ENCODE measurements around the gene EMC9. TPM values are rescaled to one million over a fixed set of nuclear protein-coding genes. Genes with fewer than 3 reads are reported as not detected.

Gene EMC9
- total RNA-seq, 4 donors from 2014 or later: 8.3 to 25.5 (median 16.9) TPM

- Histone ChIP-seq H3K4me3 (replicated peaks in 1 of 3) (no peak overlapping the region), H3K27me3 (no peaks in the 10 kb centered on the region), H3K27ac (no peak overlapping the region), H3K9me3 (no peaks in the 10 kb centered on the region), H3K4me1 (peaks cover 28 to 32% of the 10 kb centered on the region in 2 donors), H3K36me3 (peaks cover 4% of the 10 kb centered on the region in 2 donors)
- DNase-seq: no peak
- 85 to 89% methylated on average over 1 of the region's 1 CpG for WGBS, 2 donors
- intact Hi-C loops (cut with DNase I): no loop called here
- TF ChIP-seq POLR2A (IDR thresholded peaks at IDR 0.05): no peak
- TF ChIP-seq CTCF (IDR thresholded peaks at IDR 0.05): no peak
These were observed 3.1 kb upstream of the EMC9 start for GRCh38 chr14:24144451-24144850.

- no peaks in the 10 kb centered on the region for H3K27me3 ChIP-seq
- no peak for DNase-seq
- H3K27ac ChIP-seq: no peak overlapping the region
- peaks cover 27 to 33% of the 10 kb centered on the region in 2 donors for H3K4me1 ChIP-seq
- TF ChIP-seq POLR2A (IDR thresholded peaks at IDR 0.05) (no peak), CTCF (IDR thresholded peaks at IDR 0.05) (no peak)
- 83% methylated on average over 2 of the region's 2 CpGs for WGBS, 2 donors
- no peak overlapping the region for H3K4me3 ChIP-seq (replicated peaks in 1 of 3)
- intact Hi-C loops (cut with DNase I): no loop called here
- H3K9me3 ChIP-seq: no peaks in the 10 kb centered on the region
- peaks cover 5 to 10% of the 10 kb centered on the region in 2 donors for H3K36me3 ChIP-seq
These were observed 2.1 kb upstream of the EMC9 start for GRCh38 chr14:24143511-24143910.

- peaks cover 21 to 28% of the 10 kb centered on the region in 2 donors for H3K4me1 ChIP-seq
- H3K27ac ChIP-seq: no peak overlapping the region
- H3K36me3 ChIP-seq: peaks cover 14 to 15% of the 10 kb centered on the region in 2 donors
- intact Hi-C loops (cut with DNase I): no loop called here
- H3K27me3 ChIP-seq: no peaks in the 10 kb centered on the region
- no peak for TF ChIP-seq POLR2A (IDR thresholded peaks at IDR 0.05)
- TF ChIP-seq CTCF (IDR thresholded peaks at IDR 0.05): no peak
- no peak for DNase-seq
- H3K9me3 ChIP-seq: no peaks in the 10 kb centered on the region
- 82 to 87% methylated on average over 9 of the region's 9 CpGs for WGBS, 2 donors
- no peak overlapping the region for H3K4me3 ChIP-seq (replicated peaks in 1 of 3)
These were observed 2.0 kb downstream of the EMC9 start for GRCh38 chr14:24139272-24139934.

GRCh38 chr14:24138396-24139271, 2.8 kb downstream of the EMC9 start:
- peaks cover 21 to 28% of the 10 kb centered on the region in 2 donors for H3K4me1 ChIP-seq

More at GRCh38 chr14:24138396-24139271, 2.8 kb downstream of the EMC9 start:
- no peak for DNase-seq
- Histone ChIP-seq H3K36me3 (peaks cover 14 to 15% of the 10 kb centered on the region in 2 donors), H3K9me3 (no peaks in the 10 kb centered on the region), H3K27me3 (no peaks in the 10 kb centered on the region), H3K27ac (no peak overlapping the region), H3K4me3 (replicated peaks in 1 of 3) (no peak overlapping the region)
- intact Hi-C loops (cut with DNase I): no loop called here
- no peak for TF ChIP-seq POLR2A (IDR thresholded peaks at IDR 0.05)
- no peak for TF ChIP-seq CTCF (IDR thresholded peaks at IDR 0.05)
- 87 to 93% methylated on average over 12 to 13 of the region's 13 CpGs for WGBS, 2 donors

Measured in thyroid gland (tissue), 4 donors.